Muscle of leg (tissue), 11 donors: ENCODE data around the gene PRSS38. TPM values are rescaled to one million over a fixed set of nuclear protein-coding genes. Genes with fewer than 3 reads are reported as not detected.

ENCODE experiments used
- DNase-seq: peaks from one replicate; pipeline ENCODE4 v3.0.0; 2013
- H3K27ac ChIP-seq: one replicate; pipeline ENCODE4 v1.5.1; 2013; ENCODE audit warnings: mild to moderate bottlenecking, low read length, control low read depth
- H3K27me3 ChIP-seq: one replicate; pipeline ENCODE4 v1.6.1; 2013; ENCODE audit warnings: low read length; ENCODE audit not compliant: control insufficient read depth, insufficient read depth
- H3K36me3 ChIP-seq: one replicate; pipeline ENCODE4 v1.6.1; 2013; ENCODE audit warnings: low read length; ENCODE audit not compliant: control insufficient read depth, insufficient read depth
- H3K4me1 ChIP-seq: one replicate; pipeline ENCODE4 v1.6.1; 2013; ENCODE audit warnings: low read length; ENCODE audit not compliant: control insufficient read depth, insufficient read depth
- H3K4me3 ChIP-seq: one replicate; pipeline ENCODE4 v1.5.1; 2013; ENCODE audit warnings: low read length, control low read depth
- H3K9me3 ChIP-seq: replicated peaks from 2 replicates; pipeline ENCODE4 v1.6.1; 2013; ENCODE audit warnings: low read depth, low read length; ENCODE audit not compliant: control insufficient read depth
- WGBS: methylation state at CpG from one replicate; pipeline ENCODE4 v1.1.5; 2013; ENCODE audit warnings: missing lambda C conversion rate; ENCODE audit not compliant: insufficient coverage; 5-methylcytosine and 5-hydroxymethylcytosine counted together
- polyA plus RNA-seq, 8 donors: library from polyadenylated mRNA; unstranded; fragments of 120-200 nt; gene quantifications; one replicate each; pipeline versions ENCODE4 v1.2.1 to v1.2.3, GENCODE V29; 2013; ENCODE audit warnings: inconsistent platforms in 1 of 8, low replicate concordance in 1 of 8; ENCODE audit not compliant: insufficient read length in 8 of 8, insufficient read depth in 1 of 8
- total RNA-seq: library from RNA; stranded (reverse); fragments of 120-200 nt; gene quantifications from one replicate; pipeline ENCODE4 v1.2.4, GENCODE V29; 2013

The PRSS38 gene
- total and polyA plus RNA-seq, 9 donors: not detected

- Histone ChIP-seq H3K27me3 (peaks cover 34% of the 10 kb centered on the region), H3K9me3 (no peaks in the 10 kb centered on the region), H3K4me1 (peaks cover 48% of the 10 kb centered on the region), H3K36me3 (no peaks in the 10 kb centered on the region), H3K27ac (peak overlapping the region; percentile 55), H3K4me3 (peak overlapping the region; percentile 58)
- DNase-seq: peak; percentile 88
- 1% methylated on average over 59 of the region's 60 CpGs for WGBS
Observed at GRCh38 chr1:227787513-227788270, 27.8 kb upstream of the PRSS38 start.

- H3K4me1 ChIP-seq: peaks cover 56% of the 10 kb centered on the region
- no peaks in the 10 kb centered on the region for H3K9me3 ChIP-seq
- H3K4me3 ChIP-seq: peak overlapping the region; percentile 58
- peak; percentile 62 for DNase-seq
- peaks cover 34% of the 10 kb centered on the region for H3K27me3 ChIP-seq
- peak overlapping the region; percentile 20 for H3K27ac ChIP-seq
- WGBS: under 1% methylated on average over 55 of the region's 68 CpGs
- H3K36me3 ChIP-seq: no peaks in the 10 kb centered on the region
Observed at GRCh38 chr1:227788271-227789083, 27.0 kb upstream of the PRSS38 start.

GRCh38 chr1:227789084-227790033, 26.1 kb upstream of the PRSS38 start:
- peak overlapping the region; percentile 58 for H3K4me3 ChIP-seq
- H3K4me1 ChIP-seq: peaks cover 65% of the 10 kb centered on the region
- 36% methylated on average over 18 of the region's 23 CpGs for WGBS
- no peaks in the 10 kb centered on the region for H3K9me3 ChIP-seq
- H3K27me3 ChIP-seq: peaks cover 34% of the 10 kb centered on the region
- no peaks in the 10 kb centered on the region for H3K36me3 ChIP-seq
- no peak overlapping the region for H3K27ac ChIP-seq
- peak; percentile 50 for DNase-seq

- H3K4me1 ChIP-seq: peaks cover 72% of the 10 kb centered on the region
- no peaks in the 10 kb centered on the region for H3K36me3 ChIP-seq
- H3K27ac ChIP-seq: no peak overlapping the region
- 70% methylated on average over 2 of the region's 2 CpGs for WGBS
- H3K9me3 ChIP-seq: no peaks in the 10 kb centered on the region
- DNase-seq: no peak
- peaks cover 34% of the 10 kb centered on the region for H3K27me3 ChIP-seq
- no peak overlapping the region for H3K4me3 ChIP-seq
Observed at GRCh38 chr1:227790034-227790400, 25.5 kb upstream of the PRSS38 start.

GRCh38 chr1:227790868-227791267, 24.6 kb upstream of the PRSS38 start:
- H3K27me3 ChIP-seq: peaks cover 31% of the 10 kb centered on the region
- no peak for DNase-seq
- WGBS: 78% methylated on average over 4 of the region's 4 CpGs
- H3K27ac ChIP-seq: no peak overlapping the region
- no peaks in the 10 kb centered on the region for H3K36me3 ChIP-seq
- H3K4me3 ChIP-seq: no peak overlapping the region
- no peaks in the 10 kb centered on the region for H3K9me3 ChIP-seq
- peaks cover 75% of the 10 kb centered on the region for H3K4me1 ChIP-seq

GRCh38 chr1:227791425-227792143, 23.9 kb upstream of the PRSS38 start:
- H3K27ac ChIP-seq: no peak overlapping the region
- H3K27me3 ChIP-seq: peaks cover 25% of the 10 kb centered on the region
- no peaks in the 10 kb centered on the region for H3K9me3 ChIP-seq
- no peak for DNase-seq
- peaks cover 68% of the 10 kb centered on the region for H3K4me1 ChIP-seq
- no peaks in the 10 kb centered on the region for H3K36me3 ChIP-seq
- H3K4me3 ChIP-seq: no peak overlapping the region
- 96% methylated on average over 4 of the region's 6 CpGs for WGBS

GRCh38 chr1:227792216-227793078, 23.0 kb upstream of the PRSS38 start:
- Histone ChIP-seq H3K36me3 (no peaks in the 10 kb centered on the region), H3K27ac (no peak overlapping the region), H3K27me3 (peaks cover 17% of the 10 kb centered on the region), H3K9me3 (no peaks in the 10 kb centered on the region), H3K4me1 (peaks cover 59% of the 10 kb centered on the region), H3K4me3 (no peak overlapping the region)
- WGBS: 59% methylated on average over 6 of the region's 19 CpGs
- no peak for DNase-seq

- Histone ChIP-seq H3K4me3 (no peak overlapping the region), H3K27ac (peak overlapping the region; percentile 67), H3K4me1 (peaks cover 53% of the 10 kb centered on the region), H3K27me3 (peaks cover 12% of the 10 kb centered on the region), H3K36me3 (no peaks in the 10 kb centered on the region), H3K9me3 (no peaks in the 10 kb centered on the region)
- DNase-seq: no peak
- WGBS: 49% methylated on average over 10 of the region's 10 CpGs
Observed at GRCh38 chr1:227793079-227793947, 22.2 kb upstream of the PRSS38 start.
